Nephron (organoid): ENCODE data around the gene B3GAT3.

Source experiments
- H3K27ac Mint-ChIP-seq, 3 experiments: 2 replicates each; pipeline ENCODE4 v1.8.0; 2020; ENCODE audit warnings: mixed read lengths in 3 of 3, mild to moderate bottlenecking in 2 of 3, moderate library complexity in 1 of 3
- H3K27me3 Mint-ChIP-seq: 2 replicates; pipeline ENCODE4 v1.8.0; 2021; ENCODE audit warnings: low read depth, mild to moderate bottlenecking, moderate library complexity, mixed read lengths
- H3K36me3 Mint-ChIP-seq: 2 replicates; pipeline ENCODE4 v1.8.0; 2020; ENCODE audit warnings: low read depth, mixed read lengths
- H3K4me1 Mint-ChIP-seq: 2 replicates; pipeline ENCODE4 v1.8.0; 2020; ENCODE audit warnings: mixed read lengths
- H3K4me3 Mint-ChIP-seq, 3 experiments: 2 replicates each; pipeline ENCODE4 v1.8.0; 2020; ENCODE audit warnings: mild to moderate bottlenecking in 3 of 3, mixed read lengths in 3 of 3, moderate library complexity in 2 of 3
- H3K9me3 Mint-ChIP-seq: 2 replicates; pipeline ENCODE4 v1.8.0; 2020; ENCODE audit warnings: mixed read lengths
- TF ChIP-seq, protein P1 (sequence below), 3 experiments: fragments of 200-600 bp; sonication (generic); IDR thresholded peaks; one replicate each; pipeline ENCODE4 v1.5.0; 2021; ENCODE audit warnings: antibody characterized with exemption in 3 of 3; ENCODE audit not compliant: unreplicated experiment in 3 of 3

B3GAT3 gene

DNA sequence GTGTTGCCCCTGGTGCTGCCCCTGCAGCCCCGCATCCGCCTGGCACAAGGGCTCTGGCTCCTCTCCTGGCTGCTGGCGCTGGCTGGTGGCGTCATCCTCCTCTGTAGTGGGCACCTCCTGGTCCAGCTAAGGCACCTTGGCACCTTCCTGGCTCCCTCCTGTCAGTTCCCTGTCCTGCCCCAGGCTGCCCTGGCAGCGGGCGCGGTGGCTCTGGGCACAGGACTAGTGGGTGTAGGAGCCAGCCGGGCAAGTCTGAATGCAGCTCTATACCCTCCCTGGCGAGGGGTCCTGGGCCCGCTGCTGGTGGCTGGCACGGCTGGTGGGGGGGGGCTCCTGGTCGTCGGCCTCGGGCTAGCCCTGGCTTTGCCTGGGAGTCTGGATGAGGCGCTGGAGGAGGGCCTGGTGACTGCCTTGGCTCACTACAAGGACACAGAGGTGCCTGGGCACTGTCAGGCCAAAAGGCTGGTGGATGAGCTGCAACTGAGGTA lies 8.5 kb downstream of the B3GAT3 start:
- Mint-ChIP-seq H3K27ac (peak overlapping the region; percentile 90 to 94 (median 94)), H3K9me3 (no peaks in the 10 kb centered on the region), H3K27me3 (peaks cover 5% of the 10 kb centered on the region), H3K4me1 (peaks cover 22% of the 10 kb centered on the region), H3K36me3 (peaks cover 9% of the 10 kb centered on the region), H3K4me3 (peak overlapping the region; percentile 67 to 85 (median 76))
- TF ChIP-seq, protein P1, sequence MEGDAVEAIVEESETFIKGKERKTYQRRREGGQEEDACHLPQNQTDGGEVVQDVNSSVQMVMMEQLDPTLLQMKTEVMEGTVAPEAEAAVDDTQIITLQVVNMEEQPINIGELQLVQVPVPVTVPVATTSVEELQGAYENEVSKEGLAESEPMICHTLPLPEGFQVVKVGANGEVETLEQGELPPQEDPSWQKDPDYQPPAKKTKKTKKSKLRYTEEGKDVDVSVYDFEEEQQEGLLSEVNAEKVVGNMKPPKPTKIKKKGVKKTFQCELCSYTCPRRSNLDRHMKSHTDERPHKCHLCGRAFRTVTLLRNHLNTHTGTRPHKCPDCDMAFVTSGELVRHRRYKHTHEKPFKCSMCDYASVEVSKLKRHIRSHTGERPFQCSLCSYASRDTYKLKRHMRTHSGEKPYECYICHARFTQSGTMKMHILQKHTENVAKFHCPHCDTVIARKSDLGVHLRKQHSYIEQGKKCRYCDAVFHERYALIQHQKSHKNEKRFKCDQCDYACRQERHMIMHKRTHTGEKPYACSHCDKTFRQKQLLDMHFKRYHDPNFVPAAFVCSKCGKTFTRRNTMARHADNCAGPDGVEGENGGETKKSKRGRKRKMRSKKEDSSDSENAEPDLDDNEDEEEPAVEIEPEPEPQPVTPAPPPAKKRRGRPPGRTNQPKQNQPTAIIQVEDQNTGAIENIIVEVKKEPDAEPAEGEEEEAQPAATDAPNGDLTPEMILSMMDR (IDR thresholded peaks at IDR 0.05; ENCODE audit: unreplicated experiment in 3 of 3): no peak

DNA sequence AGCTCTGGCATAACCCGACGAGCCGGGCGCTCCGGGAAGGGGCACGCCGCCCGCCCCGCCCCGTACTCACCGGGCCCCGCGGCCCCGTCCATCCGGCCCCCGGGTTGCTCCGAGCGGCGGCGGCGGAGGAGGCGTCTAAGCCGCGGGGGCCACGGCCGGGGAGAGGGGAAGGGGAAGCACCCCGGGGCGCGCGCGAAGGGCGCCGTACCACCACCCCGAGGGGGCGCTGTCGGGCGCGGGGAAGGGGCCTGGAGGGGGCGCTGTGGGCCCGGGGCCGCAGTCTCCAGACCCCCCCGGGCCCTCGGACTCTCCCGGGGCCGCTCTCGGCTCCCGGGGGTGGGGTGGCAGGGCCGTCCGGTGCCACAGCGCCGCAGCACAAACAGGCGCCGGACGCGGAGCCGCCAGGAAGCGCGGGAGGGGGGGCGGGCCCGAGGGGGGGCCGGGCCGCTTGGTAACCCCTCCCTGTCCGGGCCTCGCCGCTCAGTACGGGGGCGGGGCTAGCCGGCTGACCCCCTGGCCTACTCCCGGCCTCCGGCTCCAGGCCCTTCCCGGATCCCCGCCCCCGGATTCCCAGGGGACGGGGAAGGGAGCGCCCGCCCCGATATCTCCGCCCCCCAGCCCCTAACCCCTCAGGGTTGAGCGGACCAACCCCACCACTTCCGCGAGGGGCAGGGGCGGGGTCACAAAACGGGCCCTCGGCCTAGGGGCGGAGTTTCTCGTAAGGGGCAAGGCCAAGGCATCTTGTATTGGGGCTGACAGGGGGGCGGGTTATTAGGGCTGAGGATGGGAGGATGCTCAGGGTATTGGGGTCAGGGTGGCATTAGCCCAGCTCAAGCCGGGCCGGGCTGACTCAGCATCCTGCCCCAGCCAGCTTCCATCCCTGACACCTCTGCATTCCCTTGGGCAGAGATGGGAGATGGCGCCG lies 9.2 kb downstream of the B3GAT3 start, which contains the start of the genes EML3 and ROM1:
Gene EML3, minus strand, starts transcription at position 410 of the 925 bp plus-strand sequence. Its CDS starts 318 bp downstream, at position 92.
Gene ROM1, plus strand, starts transcription at position 892 of the 925 bp plus-strand sequence. Its CDS starts 25 bp downstream, at position 917.
- peaks cover 22% of the 10 kb centered on the region for H3K4me1 Mint-ChIP-seq

DNA sequence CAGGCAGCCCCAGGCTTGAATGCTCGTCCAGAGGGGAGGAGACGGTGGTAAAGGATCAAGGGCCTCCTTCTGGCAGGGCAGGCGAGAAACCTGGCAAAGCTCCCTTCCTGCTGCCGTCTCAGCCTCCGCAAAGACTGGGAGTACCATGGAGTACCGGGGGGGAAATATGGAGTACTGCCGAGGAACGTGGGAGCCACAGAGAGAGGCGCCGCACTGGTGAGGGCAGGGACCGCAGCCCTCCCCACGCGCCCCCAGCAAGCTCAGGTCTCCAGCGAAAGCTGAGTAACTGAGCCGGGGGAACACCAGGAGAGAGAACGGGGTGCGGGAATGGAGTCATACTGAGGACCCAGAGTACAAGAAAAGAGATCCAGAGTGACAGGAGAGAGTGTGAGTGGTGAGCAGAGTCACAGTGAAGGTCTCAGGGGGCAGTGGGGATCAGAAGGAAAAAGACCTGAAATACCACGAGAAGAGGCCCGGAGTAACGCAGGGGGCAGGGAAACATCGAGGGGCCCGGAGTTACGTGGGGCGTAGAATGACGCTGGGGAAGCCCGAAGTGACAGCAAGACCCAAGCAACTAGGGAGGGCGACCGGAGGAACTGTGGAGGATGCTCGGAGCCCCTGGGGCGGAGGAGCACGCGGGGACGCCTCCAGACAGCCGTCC lies 10.0 kb downstream of the B3GAT3 start:
- TF ChIP-seq, protein P1 (IDR thresholded peaks at IDR 0.05; ENCODE audit: unreplicated experiment in 3 of 3): no peak
- Mint-ChIP-seq H3K27ac (peak overlapping the region; percentile 94 to 96 (median 95)), H3K4me1 (peaks cover 22% of the 10 kb centered on the region), H3K9me3 (no peaks in the 10 kb centered on the region), H3K36me3 (peaks cover 17% of the 10 kb centered on the region), H3K4me3 (peak overlapping the region; percentile 91 to 99 (median 97)), H3K27me3 (peaks cover 5% of the 10 kb centered on the region)

More for the DNA sequence above, 9.2 kb downstream of the B3GAT3 start, which contains the start of the genes EML3 and ROM1:
- Mint-ChIP-seq H3K27me3 (peaks cover 5% of the 10 kb centered on the region), H3K27ac (peak within 1 kb of the TSS; percentile 94 to 96 (median 95)), H3K9me3 (no peaks in the 10 kb centered on the region), H3K36me3 (peaks cover 16% of the 10 kb centered on the region), H3K4me3 (peak within 1 kb of the TSS; percentile 91 to 99 (median 97))
- TF ChIP-seq, protein P1 (IDR thresholded peaks at IDR 0.05; ENCODE audit: unreplicated experiment in 3 of 3): peak; percentile 92 to 99 (median 93)

DNA sequence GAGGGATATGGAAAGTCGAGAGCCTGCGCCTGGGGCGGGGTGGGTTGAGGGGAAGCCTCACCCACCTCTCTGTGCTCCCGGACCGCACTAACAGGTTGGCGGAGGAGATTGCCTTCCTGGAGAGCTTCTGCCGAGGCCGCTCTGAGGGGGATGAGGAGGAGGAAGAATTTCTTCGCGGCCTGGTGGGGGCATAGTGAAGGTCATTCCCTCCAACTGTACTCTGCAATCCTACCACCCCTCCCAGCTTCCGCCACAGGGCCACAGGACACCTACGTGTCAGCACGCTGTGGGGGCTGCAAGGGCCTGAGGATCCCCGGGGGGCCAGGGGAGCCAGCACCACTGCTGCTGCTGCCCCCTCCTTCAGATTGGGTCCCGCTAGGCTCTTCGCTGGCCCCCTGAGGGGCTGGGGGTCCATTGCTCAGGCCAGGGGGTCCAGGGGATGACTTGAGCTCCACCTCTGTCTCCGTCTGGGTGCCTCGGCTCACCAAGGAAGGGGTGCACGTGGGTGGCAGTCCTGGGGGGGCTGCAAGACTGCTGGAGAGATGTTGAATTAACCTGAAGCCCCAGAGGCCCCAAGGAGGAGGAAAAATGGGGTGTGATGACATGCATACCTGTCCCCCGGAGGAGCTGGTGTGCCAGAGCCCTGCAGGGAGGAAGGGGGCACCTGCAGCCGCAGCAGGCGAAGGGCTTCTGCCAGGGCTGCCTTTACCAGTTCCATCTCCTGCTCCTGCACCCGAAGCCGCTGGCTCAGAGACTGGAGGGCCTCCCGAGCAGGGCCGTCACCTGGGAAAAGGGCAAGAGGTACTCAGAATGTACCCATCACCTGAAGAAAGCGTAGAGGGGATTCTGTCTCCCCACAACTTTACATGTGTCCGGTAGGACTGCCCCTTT lies 10.7 kb downstream of the B3GAT3 start:
- H3K4me1 Mint-ChIP-seq: peaks cover 22% of the 10 kb centered on the region
- TF ChIP-seq, protein P1 (IDR thresholded peaks at IDR 0.05; ENCODE audit: unreplicated experiment in 3 of 3): no peak
- H3K9me3 Mint-ChIP-seq: no peaks in the 10 kb centered on the region
- H3K36me3 Mint-ChIP-seq: peaks cover 17% of the 10 kb centered on the region
- peak overlapping the region; percentile 91 to 99 (median 97) for H3K4me3 Mint-ChIP-seq
- peaks cover 5% of the 10 kb centered on the region for H3K27me3 Mint-ChIP-seq
- H3K27ac Mint-ChIP-seq: peak overlapping the region; percentile 94 to 96 (median 95)

DNA sequence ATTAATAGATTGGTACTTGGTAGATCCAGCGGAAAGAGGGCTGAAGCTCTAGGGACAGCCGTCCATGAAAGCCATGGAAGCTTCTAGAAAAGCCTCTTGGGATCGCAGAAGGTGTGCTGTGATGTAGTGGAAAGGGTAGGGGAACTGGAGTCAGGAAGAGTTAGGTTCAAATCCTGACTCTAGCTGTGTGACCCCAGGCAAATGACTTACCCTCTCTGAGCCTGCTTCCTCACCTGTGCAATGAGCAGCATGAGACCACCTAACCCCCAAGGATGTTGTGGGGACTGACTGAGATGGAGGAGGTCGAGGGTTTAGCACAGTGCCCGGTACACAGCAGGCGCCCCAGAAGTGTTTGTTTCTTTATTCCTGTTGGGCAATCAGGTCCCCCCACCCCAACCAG lies 11.4 kb downstream of the B3GAT3 start:
- peak overlapping the region; percentile 25 to 77 (median 44) for H3K27ac Mint-ChIP-seq

More for the DNA sequence above, 11.4 kb downstream of the B3GAT3 start:
- TF ChIP-seq, protein P1 (IDR thresholded peaks at IDR 0.05; ENCODE audit: unreplicated experiment in 3 of 3): no peak
- peak overlapping the region; percentile 73 to 97 (median 80) for H3K4me3 Mint-ChIP-seq
- H3K36me3 Mint-ChIP-seq: peaks cover 17% of the 10 kb centered on the region
- peaks cover 22% of the 10 kb centered on the region for H3K4me1 Mint-ChIP-seq
- peaks cover 5% of the 10 kb centered on the region for H3K27me3 Mint-ChIP-seq
- no peaks in the 10 kb centered on the region for H3K9me3 Mint-ChIP-seq
